ENCODE results near the gene EFNA1.

EFNA1 gene

DNA sequence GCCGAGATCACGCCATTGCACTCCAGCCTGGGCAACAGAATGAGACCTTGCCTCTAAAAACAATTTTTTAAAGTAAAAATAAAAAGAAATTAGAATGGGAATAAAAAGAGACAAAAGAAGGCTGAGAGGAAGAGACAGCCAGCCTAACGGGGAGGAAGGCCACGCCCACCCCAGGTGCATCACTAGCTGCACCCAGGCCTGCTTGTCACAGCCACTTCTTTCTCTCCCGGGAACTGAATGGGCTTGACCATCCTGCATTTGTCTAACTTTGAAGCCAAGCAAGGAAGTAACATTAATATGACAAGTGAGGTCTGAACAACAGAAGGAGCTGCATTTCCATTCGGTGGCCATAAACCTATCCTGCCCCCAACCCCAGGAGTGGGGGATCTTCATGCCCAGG is 20.8 kb upstream of the EFNA1 start:
- TF ChIP-seq CTCF (IDR thresholded peaks at IDR 0.05; ENCODE audit: insufficient read depth, low read depth, low read length, missing control alignments): no peak
- no peak for DNase-seq (ENCODE audit: low read depth)
- H3K4me3 ChIP-seq (ENCODE audit: low read length): no peak overlapping the region

DNA sequence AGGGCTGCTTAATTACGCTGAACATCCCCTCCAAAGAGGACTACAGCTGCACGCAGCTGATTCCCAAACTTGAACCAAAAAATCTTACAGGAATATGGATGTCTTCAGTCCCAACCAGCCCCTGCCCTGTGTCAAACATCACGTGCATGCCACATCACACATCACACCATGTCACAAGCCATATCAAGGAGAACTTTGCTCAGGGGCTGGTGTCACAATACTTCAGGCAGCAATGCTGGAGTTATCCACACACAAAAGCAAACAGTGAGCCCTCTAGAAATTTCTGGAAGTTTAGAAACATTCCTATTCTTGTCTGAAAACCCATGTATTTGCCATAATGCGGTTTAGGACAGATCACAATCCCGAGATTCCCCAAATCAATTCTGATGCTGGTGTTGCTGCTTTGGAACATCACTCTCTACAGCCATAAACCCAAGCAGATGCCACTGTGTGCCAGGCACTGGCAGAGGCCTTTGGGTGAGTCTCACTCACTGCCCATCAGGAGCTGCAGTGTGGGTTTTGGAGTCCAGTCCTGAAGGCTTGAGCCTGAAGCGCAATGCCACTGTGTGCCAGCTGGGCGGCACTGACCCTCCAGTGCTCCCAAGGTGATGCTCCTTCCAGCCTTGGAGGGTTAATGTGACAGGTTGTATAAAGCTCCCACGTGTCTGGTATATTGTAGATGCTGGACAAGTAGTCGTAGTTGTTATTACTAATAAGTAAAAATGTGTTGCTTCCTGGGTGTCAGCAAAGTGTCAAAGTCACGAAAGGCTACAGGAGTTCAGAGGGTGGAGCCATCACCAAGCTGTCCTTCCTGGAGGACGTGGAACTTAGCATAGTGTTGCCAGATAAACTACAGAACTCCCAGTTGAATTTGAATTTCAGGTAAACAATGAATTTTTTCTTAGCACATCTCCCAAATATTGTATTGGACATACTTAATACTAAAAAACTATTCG is 20.1 kb upstream of the EFNA1 start:
- no peak for TF ChIP-seq CTCF (IDR thresholded peaks at IDR 0.05; ENCODE audit: insufficient read depth, low read depth, low read length, missing control alignments)
- no peak overlapping the region for H3K4me3 ChIP-seq (ENCODE audit: low read length)
- no peak for DNase-seq (ENCODE audit: low read depth)

- DNase-seq (ENCODE audit: low read depth): no peak
- H3K4me3 ChIP-seq (ENCODE audit: low read length): no peak overlapping the region
- TF ChIP-seq CTCF (IDR thresholded peaks at IDR 0.05; ENCODE audit: insufficient read depth, low read depth, low read length, missing control alignments): no peak
Measured at GRCh38 chr1:155108296-155108695, 19.4 kb upstream of the EFNA1 start.

DNA sequence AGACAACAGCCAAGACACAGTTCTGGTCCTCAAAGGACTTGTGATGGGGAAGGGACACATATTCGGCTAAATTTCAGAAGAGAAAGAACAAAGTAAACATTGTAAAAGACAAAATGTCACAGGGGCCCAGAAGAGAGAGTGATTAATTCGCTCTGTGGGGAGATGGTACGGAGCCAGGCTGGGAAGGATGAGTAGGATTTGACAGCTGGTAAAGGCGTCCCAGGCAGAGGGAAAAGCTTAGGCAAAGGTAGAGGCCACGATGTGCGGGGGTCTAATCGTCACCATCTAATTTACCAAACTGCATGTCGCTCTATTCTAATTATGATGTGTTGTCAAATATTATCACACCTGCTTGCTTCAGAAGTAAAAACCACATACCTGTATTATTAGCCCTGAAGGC is 17.3 kb upstream of the EFNA1 start:
- no peak overlapping the region for H3K4me3 ChIP-seq (ENCODE audit: low read length)
- DNase-seq (ENCODE audit: low read depth): no peak
- no peak for TF ChIP-seq CTCF (IDR thresholded peaks at IDR 0.05; ENCODE audit: insufficient read depth, low read depth, low read length, missing control alignments)

DNA sequence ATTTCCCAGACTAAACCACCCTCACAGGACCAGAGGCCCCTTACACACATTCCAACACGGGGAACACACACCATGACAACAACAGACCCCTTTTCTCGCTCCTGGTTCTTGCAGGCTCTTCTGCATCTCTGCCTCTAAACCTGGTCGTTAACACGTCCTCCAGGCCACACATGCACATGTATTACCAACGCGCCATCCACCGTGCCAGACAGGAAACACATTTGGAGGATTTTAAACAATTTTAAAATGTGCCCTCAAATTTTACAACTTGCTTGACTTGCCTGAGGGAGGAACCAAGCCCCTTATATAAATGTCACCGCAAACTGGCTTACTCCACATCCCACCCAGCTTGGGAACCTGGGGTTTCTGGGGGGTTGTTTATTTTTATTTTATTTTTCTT is 16.9 kb upstream of the EFNA1 start:
- TF ChIP-seq CTCF (IDR thresholded peaks at IDR 0.05; ENCODE audit: insufficient read depth, low read depth, low read length, missing control alignments): no peak
- no peak overlapping the region for H3K4me3 ChIP-seq (ENCODE audit: low read length)
- no peak for DNase-seq (ENCODE audit: low read depth)

DNA sequence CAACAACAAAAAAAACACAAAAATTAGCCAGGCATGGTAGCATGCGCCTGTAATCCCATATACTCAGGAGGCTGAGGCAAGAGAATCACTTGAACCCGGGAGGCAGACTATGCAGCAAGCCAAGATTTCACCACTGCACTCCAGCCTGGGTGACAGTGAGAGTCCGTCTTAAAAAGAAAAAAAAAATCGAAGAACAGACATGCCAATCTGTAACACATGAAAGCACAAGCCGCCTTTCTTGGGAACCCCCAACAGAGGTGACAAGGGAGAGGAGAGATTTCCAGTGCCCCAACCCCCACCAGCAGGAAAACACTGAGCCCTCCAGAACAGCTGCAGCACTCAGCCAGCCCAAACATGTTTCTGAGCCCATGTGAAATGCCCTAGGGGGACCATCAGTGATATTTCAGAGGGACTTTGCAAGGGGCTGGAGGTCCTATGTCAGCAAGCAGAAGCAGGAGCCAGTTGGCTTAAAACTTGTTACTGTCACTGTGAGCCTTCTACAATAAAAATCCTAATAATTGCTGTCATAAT is 14.2 kb upstream of the EFNA1 start:
- DNase-seq (ENCODE audit: low read depth): no peak
- TF ChIP-seq CTCF (IDR thresholded peaks at IDR 0.05; ENCODE audit: insufficient read depth, low read depth, low read length, missing control alignments): no peak
- no peak overlapping the region for H3K4me3 ChIP-seq (ENCODE audit: low read length)

Measured in epithelial cell of esophagus (primary cell).